ENCODE results near the gene ACOX3. TPM values are rescaled to one million over a fixed set of nuclear protein-coding genes. Genes with fewer than 3 reads are reported as not detected.

The ACOX3 gene
- total and polyA plus RNA-seq, 2 of the 8 experiments (the other 6 are each of a cell fraction or from before 2014, with no cell fraction given): 2.5 to 9.9 TPM

GRCh38 chr4:8319061-8319460, 121.5 kb downstream of the ACOX3 start (continued):
- TF ChIP-seq EZH2 (IDR thresholded peaks at IDR 0.05; ENCODE audit: low read depth, low read length, severe bottlenecking) (no peak), CTBP2 (IDR thresholded peaks at IDR 0.05; ENCODE audit: borderline replicate concordance, insufficient read depth, insufficient read length, low read length) (no peak)
